Peyer's patch (tissue), 4 donors: Measurements from ENCODE around the gene GAL3ST1. TPM values are rescaled to one million over a fixed set of nuclear protein-coding genes. Genes with fewer than 3 reads are reported as not detected.

Experiments used
- DNase-seq, 3 donors: peaks; one replicate each; pipeline ENCODE4 v3.0.0-alpha.2; 2017 to 2019
- H3K27ac ChIP-seq, 4 donors: fragments of 200-600 bp; sonication (generic); one replicate each; pipeline ENCODE4 v1.5.1; 2016 to 2019
- H3K27me3 ChIP-seq, 2 donors: fragments of 200-600 bp; sonication (generic); one replicate each; pipeline ENCODE4 v1.5.1; 2019
- H3K36me3 ChIP-seq, 3 donors: fragments of 200-600 bp; sonication (generic); one replicate each; pipeline ENCODE4 v1.5.1; 2016 to 2019
- H3K4me1 ChIP-seq, 4 donors: fragments of 200-600 bp; sonication (generic); one replicate each; pipeline ENCODE4 v1.5.1; 2016 to 2019
- H3K4me3 ChIP-seq, 4 donors: fragments of 200-600 bp; sonication (generic); 1 replicate in 3 of 4; 2 replicates in 1 of 4; pipeline ENCODE4 v1.5.1; 2016 to 2019; ENCODE audit warnings: mild to moderate bottlenecking in 1 of 4
- H3K9me3 ChIP-seq, 4 donors: fragments of 200-600 bp; sonication (generic); one replicate each; pipeline ENCODE4 v1.5.1; 2016 to 2019; ENCODE audit warnings: mild to moderate bottlenecking in 1 of 4
- CTCF ChIP-seq, 6 experiments: fragments of 450-650 bp in 4 of 6; fragments of 200-600 bp in 2 of 6; sonication (generic) in 1 of 6; IDR thresholded peaks; one replicate each; pipeline ENCODE4 v1.5.1; 2017 to 2019; ENCODE audit warnings: antibody characterized with exemption in 6 of 6, mild to moderate bottlenecking in 3 of 6, moderate library complexity in 1 of 6
- POLR2A ChIP-seq, 2 donors: fragments of 450-650 bp; IDR thresholded peaks; one replicate each; pipeline ENCODE4 v1.5.1; 2017; ENCODE audit warnings: antibody characterized with exemption in 2 of 2, mild to moderate bottlenecking in 2 of 2, moderate library complexity in 2 of 2
- total RNA-seq, 4 donors: library from RNA; depleted of rRNA; stranded (reverse); fragments of >200 nt; gene quantifications; one replicate each; pipeline ENCODE4 v1.1.0, GENCODE V29; 2016

Gene GAL3ST1
- total RNA-seq, 4 donors from 2014 or later = 19.0 to 98.5 (median 57.2) TPM

GRCh38 chr22:30538280-30538679 is 36.2 kb downstream of the GAL3ST1 start:
- no peak overlapping the region for H3K27ac ChIP-seq
- no peak for DNase-seq
- H3K27me3 ChIP-seq = peaks cover 0 to 7% of the 10 kb centered on the region in 2 donors
- peaks cover 0 to 10% (median 0%) of the 10 kb centered on the region in 4 donors for H3K4me1 ChIP-seq
- TF ChIP-seq POLR2A (IDR thresholded peaks at IDR 0.05) = no peak
- TF ChIP-seq CTCF (IDR thresholded peaks at IDR 0.05) = no peak
- H3K4me3 ChIP-seq = no peak overlapping the region
- no peaks in the 10 kb centered on the region for H3K9me3 ChIP-seq
- no peaks in the 10 kb centered on the region for H3K36me3 ChIP-seq

- Histone ChIP-seq H3K36me3 (no peaks in the 10 kb centered on the region), H3K4me3 (no peak overlapping the region), H3K4me1 (peaks cover 0 to 4% (median 0%) of the 10 kb centered on the region in 4 donors), H3K9me3 (no peaks in the 10 kb centered on the region), H3K27me3 (peaks cover 0 to 4% of the 10 kb centered on the region in 2 donors), H3K27ac (no peak overlapping the region)
- DNase-seq = no peak
- TF ChIP-seq POLR2A (IDR thresholded peaks at IDR 0.05) (no peak), CTCF (IDR thresholded peaks at IDR 0.05) (no peak)
These were observed 37.3 kb downstream of the GAL3ST1 start for GRCh38 chr22:30537083-30537731.

- H3K9me3 ChIP-seq = no peaks in the 10 kb centered on the region
- no peak overlapping the region for H3K27ac ChIP-seq
- H3K4me1 ChIP-seq = no peaks in the 10 kb centered on the region
- no peaks in the 10 kb centered on the region for H3K36me3 ChIP-seq
- H3K4me3 ChIP-seq = no peak overlapping the region
- no peak for DNase-seq
- TF ChIP-seq CTCF (IDR thresholded peaks at IDR 0.05) (no peak), POLR2A (IDR thresholded peaks at IDR 0.05) (no peak)
- no peaks in the 10 kb centered on the region for H3K27me3 ChIP-seq
These were observed 39.3 kb downstream of the GAL3ST1 start for GRCh38 chr22:30535182-30535581.

GRCh38 chr22:30531651-30532608 is 42.5 kb downstream of the GAL3ST1 start:
- Histone ChIP-seq H3K9me3 (no peaks in the 10 kb centered on the region), H3K36me3 (no peaks in the 10 kb centered on the region), H3K4me1 (no peaks in the 10 kb centered on the region), H3K4me3 (no peak overlapping the region), H3K27ac (no peak overlapping the region), H3K27me3 (no peaks in the 10 kb centered on the region)
- peak in 2 of 6 experiments; percentile 8 to 16 for TF ChIP-seq CTCF (IDR thresholded peaks at IDR 0.05)
- TF ChIP-seq POLR2A (IDR thresholded peaks at IDR 0.05) = no peak
- DNase-seq = no peak

- Histone ChIP-seq H3K27ac (no peak overlapping the region), H3K27me3 (no peaks in the 10 kb centered on the region), H3K36me3 (no peaks in the 10 kb centered on the region), H3K4me3 (no peak overlapping the region), H3K4me1 (no peaks in the 10 kb centered on the region), H3K9me3 (no peaks in the 10 kb centered on the region)
- no peak for DNase-seq
- TF ChIP-seq POLR2A (IDR thresholded peaks at IDR 0.05) (no peak), CTCF (IDR thresholded peaks at IDR 0.05) (no peak)
These were observed 47.8 kb downstream of the GAL3ST1 start for GRCh38 chr22:30526656-30527055.
